SHP77 (cell line): ENCODE measurements around the gene GLIS1.

Experiments used
- DNase-seq, 2 experiments: peaks; one replicate each; lab custom pipeline; 2025; lab: John Stamatoyannopoulos, UW

The GLIS1 gene

DNA sequence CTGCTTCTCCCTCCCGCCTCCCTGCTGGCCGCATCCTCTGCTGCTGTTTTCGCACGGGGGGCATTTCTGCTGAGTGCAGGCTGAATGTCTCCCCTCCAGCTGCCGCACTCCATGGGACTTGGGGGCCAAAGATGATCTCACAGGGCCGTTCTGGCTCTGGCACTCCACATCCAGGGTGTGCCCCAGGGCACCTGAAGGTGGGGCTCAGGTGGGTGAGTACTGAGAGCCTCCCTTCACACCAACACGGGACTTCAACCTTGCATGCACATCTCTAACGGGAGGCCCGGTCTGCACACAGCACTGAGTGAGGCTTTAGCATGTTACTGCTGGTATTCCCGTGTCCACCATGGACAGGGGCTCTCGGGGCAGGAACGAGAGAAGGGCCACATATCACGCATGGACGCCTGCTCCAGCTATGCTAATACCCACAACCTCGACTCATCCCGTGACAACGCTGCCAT is 190.9 kb downstream of the GLIS1 start:
- DNase-seq: no peak

- DNase-seq: no peak
Measured at GRCh38 chr1:53547231-53547790, 191.7 kb downstream of the GLIS1 start.

GRCh38 chr1:53546409-53547155 is 192.4 kb downstream of the GLIS1 start:
- no peak for DNase-seq

DNA sequence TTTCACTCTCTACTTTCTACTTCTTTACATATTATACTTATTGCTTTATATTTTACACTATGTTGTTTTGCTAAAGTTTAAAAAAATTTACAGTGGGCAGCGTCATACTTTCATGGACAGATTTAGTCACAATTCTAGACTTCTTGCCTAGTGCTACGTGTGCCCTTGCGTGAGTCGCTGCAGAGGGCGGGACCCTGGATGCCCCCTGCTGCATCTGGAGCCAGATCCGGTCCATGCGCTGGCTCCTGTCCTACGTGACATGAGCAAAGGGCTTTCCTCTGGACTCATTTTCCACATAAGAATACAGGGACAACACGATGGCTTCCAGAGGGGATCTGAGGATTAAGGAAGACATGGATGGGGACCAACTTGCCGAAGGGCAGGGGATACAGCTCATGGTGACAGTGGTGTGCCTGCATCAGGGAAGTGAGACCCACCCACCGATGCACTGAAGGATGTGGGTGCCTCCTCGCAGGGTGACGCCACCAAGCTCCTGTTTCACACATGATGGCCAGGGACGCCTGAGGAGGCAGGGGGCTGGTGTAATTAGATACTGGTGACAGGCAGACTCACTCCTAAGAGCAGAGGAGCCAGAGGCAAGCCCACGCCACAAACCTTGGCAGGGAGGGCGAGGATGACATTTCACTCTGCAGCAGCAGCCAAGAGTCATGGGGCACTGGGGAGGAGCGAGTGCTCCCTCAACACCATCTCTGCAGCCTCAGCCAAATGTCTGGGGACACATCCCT is 193.1 kb downstream of the GLIS1 start:
- no peak for DNase-seq

DNA sequence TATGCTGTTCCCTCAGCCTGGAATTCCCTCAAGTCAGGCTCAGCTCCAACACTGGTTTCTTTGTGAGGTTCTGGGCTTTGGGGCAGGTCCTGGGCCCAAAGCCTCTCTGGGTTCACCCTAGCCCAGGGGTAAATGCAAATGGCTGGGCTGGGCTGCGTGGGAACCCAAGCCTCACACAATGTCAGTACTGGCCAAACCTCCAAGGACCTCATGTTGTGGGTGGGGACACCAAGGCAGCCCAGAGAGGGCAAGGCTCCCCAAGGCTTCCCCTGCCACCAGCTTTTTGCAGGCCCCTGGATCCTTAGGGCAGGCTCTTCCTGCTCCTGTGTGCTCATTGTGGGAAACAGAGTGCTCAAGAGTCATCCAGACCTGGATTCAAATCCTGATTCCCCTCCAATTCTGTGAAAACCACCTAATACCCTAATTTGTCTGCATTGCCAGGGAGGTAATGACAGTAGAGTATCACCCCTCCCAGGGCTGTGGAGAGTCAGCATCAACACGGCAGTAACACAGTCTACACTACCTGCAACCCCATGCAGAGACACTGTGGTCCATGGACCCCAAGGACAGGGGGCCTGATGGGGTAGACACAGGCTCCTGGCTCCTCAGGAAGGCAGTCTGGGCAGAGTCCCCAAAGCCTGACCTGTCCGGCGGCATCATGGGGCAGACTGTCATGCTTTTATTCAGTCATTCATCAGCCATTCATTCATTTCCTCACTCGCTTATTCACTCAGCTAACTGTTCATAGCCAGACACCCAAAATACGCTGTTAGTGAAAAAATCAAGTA is 194.0 kb downstream of the GLIS1 start:
- no peak for DNase-seq

GRCh38 chr1:53543778-53544695 is 194.9 kb downstream of the GLIS1 start:
- no peak for DNase-seq

DNA sequence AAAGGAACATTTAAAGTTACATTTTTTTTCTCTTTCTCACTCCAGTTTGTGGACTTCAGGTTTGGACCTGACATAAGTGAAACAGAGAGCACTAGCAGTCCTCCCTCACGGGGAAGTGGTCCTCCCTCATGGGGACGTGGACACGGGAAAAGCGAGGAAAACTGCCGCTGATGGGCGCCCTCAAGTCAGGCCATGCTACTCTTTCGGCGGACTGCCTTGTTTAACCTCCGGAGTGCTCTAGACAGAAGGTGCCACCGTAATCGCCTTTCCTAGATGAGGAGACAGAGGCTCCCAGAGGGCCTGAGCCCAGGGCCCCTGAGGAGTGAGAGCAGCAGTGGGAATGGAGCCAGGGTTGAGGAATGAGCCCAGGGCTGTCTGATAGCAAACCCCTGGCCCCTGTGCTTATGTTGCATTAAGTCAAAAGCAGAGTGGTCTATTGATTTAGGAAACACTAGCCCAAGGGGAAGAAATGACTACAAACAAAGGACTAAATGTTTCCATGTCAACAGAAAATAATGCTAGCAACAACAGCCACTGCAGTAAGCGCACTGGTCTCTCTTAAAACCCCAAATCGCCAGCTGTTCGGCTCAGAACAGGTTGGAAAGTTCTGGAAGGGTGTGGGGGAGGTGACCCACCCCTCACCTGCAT is 195.7 kb downstream of the GLIS1 start:
- DNase-seq: no peak

GRCh38 chr1:53542551-53542950 is 196.4 kb downstream of the GLIS1 start:
- DNase-seq: no peak

- DNase-seq: peak; percentile 8 to 22
Measured at GRCh38 chr1:53541761-53542550, 197.0 kb downstream of the GLIS1 start.

DNA sequence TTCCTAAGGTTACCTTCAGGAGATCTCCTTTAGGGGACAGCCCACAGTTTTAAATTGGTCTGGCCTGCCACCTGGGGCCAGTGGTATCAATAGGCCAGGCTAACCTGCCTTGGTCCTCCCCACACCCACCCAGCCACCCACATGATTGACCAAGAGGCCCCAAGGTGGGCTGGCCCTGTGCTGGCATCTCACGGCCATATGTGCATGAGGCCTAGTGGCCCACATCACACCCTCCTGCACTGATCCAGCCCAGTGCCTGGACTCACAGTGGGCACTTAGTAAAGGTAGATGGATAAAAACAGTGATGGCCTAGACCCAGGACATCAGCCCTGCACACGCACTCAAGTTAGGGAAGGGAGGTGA is 197.7 kb downstream of the GLIS1 start:
- no peak for DNase-seq

- DNase-seq: no peak
Measured at GRCh38 chr1:53540604-53541262, 198.2 kb downstream of the GLIS1 start.

- DNase-seq: no peak
Measured at GRCh38 chr1:53539711-53540603, 199.0 kb downstream of the GLIS1 start.

DNA sequence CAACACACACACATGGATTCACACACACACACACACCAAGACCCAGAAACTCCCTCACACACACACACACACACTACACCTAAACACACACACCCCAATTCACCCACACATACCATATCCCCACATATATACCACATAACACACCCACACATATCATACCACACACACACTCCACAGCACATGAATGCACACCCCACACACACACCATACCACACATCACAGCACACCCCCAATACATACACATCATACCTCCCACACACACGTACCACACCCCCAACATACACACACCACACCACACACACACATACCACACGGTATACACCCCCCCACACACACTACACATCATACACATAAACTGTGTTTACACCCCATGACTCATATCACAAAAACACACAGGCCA is 199.7 kb downstream of the GLIS1 start:
- no peak for DNase-seq

DNA sequence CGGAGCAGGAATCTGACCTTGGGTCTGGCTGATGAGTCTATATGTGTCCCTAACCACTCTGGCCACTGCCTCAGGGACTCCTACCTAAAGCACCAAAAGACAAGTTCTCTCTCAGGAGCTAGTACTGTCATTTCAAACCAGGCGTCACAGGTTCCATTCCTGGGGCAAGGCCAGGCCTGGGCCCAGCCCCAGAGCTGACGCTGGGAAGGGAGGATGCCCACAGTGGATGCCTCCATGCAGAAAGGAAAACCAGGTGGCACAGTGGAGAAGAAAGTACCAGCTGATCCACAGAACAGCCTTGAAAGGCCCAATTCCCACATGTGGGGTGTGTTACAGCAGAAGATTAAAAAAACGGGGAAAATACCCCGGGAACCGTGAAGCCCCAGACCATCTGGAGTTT is 202.4 kb downstream of the GLIS1 start:
- DNase-seq: no peak

- no peak for DNase-seq
Measured at GRCh38 chr1:53535846-53536245, 203.1 kb downstream of the GLIS1 start.

DNA sequence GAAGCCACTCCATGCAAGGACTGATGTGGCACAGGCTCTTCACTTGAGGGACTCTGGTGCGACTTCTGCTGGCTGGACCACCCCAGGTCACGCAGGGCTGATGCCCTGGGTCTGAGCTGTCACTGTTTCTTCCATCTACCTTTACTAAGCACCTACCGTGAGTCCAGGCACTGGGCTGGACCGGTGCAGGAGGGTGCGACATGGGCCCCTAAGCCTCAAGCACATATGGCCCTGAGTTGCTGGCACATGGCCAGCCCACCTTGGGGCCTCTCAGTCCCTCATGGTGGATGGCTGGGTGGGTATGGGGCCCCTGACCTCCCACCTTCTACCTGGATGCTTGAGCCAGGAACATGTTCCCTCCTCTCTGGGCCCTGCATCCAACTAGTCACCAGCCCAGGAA is 203.7 kb downstream of the GLIS1 start:
- no peak for DNase-seq

DNA sequence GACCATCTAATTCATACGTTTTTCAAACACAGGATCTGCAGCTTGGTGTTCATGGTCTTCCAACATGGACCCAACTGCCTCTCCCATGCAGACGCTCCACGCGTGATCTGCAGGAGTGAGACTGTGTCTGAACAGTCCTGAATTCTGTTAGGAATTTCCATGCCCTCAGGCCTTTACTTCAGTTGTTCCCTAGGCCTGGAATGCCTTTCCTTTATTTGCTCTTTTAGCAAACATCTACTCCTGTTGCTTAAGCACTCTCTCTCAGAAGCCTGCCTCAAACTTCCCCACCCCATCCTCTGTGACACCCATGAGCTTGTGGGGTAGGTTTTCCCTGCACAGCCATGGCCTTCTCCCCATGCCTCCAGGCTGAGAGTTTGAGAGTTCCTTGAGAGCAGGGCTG is 206.1 kb downstream of the GLIS1 start:
- DNase-seq: no peak

DNA sequence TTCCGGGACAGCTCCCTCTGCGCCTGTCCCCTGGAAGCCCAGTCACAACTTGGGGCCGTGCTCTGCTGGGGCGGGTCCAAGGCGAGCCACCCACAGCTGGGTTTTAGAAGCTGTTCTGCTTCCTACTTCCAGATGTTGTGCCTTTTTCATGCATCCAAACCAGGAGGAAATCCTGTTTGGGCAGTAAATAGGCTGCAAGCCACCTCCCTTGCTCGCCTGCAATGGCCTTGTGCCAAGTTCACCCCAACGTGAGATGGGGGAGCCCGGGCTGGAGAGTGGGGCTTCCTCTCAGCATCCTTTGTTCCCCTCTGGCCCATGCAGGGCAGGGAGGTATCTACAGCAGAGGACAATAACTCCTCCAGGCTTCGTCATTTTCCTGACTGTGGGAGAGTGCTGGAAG is 206.6 kb downstream of the GLIS1 start:
- DNase-seq: no peak
